Neural progenitor cell (in vitro differentiated cells): ENCODE measurements around the gene REL.

Experiments
- EZH2 ChIP-seq: fragments of 200-600 bp; sonication (generic); IDR thresholded peaks from 2 replicates; pipeline ENCODE4 v1.6.1; 2017; ENCODE audit warnings: antibody characterized with exemption, mild to moderate bottlenecking, moderate library complexity
- TF ChIP-seq, protein P1 (sequence below): fragments of 200-600 bp; sonication (generic); IDR thresholded peaks from 2 replicates; pipeline ENCODE4 v1.5.1; 2017; ENCODE audit warnings: antibody characterized with exemption, mild to moderate bottlenecking

GRCh38 chr2:60974652-60975051, 93.3 kb downstream of the REL start:
- TF ChIP-seq, protein P1, sequence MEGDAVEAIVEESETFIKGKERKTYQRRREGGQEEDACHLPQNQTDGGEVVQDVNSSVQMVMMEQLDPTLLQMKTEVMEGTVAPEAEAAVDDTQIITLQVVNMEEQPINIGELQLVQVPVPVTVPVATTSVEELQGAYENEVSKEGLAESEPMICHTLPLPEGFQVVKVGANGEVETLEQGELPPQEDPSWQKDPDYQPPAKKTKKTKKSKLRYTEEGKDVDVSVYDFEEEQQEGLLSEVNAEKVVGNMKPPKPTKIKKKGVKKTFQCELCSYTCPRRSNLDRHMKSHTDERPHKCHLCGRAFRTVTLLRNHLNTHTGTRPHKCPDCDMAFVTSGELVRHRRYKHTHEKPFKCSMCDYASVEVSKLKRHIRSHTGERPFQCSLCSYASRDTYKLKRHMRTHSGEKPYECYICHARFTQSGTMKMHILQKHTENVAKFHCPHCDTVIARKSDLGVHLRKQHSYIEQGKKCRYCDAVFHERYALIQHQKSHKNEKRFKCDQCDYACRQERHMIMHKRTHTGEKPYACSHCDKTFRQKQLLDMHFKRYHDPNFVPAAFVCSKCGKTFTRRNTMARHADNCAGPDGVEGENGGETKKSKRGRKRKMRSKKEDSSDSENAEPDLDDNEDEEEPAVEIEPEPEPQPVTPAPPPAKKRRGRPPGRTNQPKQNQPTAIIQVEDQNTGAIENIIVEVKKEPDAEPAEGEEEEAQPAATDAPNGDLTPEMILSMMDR, result no peak
- TF ChIP-seq EZH2, result no peak
